Measurements from ENCODE around the gene KRTAP10-12.
A peak's percentile ranks its signal among the peaks of the same experiment; 100 is the strongest.
"Not testable (repeated sequence)": the region's sequence is repeated elsewhere in the genome, so short reads cannot be mapped to it uniquely, and the experiment has no call there.

Gene KRTAP10-12

DNA sequence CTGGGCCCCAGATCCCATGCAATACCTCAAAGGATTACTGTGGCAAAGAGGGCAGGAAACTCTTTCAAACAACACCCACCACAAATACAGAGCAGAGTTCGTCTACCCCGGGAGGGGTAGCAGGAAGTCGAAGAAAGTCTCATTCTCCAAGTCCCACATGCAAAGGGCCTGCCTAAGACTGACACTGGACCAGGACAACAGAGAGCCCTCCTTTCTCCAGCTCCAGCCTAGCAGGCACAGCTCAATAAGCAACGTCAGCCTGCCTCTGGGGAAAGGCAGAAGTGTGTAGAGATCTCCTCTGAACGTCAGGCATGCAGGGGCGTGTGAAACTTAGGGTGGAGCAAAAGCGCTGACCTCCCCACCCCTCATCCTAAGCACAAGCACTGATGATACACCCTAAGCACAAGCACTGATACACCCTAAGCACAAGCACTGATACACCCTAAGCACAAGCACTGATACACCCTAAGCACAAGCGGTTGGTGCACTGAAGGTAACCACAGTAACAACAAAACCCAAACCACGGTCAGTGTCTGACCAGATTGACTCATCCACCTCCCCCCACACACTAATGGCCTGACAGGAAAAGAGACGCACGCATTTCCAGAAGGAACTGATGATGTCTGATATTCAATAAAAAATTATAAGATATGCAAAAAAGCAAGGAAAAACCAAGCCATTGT is 37.9 kb upstream of the KRTAP10-12 start:
- peak overlapping the region; percentile 99 for H3K27ac Mint-ChIP-seq
- H3K9me3 Mint-ChIP-seq: peaks cover 76% of the 10 kb centered on the region
- peaks cover 58% of the 10 kb centered on the region for H3K36me3 Mint-ChIP-seq (ENCODE audit: low read depth)
- peak overlapping the region; percentile 71 for H3K4me3 Mint-ChIP-seq
- H3K27me3 Mint-ChIP-seq (ENCODE audit: low read depth): peaks cover 25% of the 10 kb centered on the region
- H3K4me1 Mint-ChIP-seq (ENCODE audit: low read depth): peaks cover 53% of the 10 kb centered on the region

DNA sequence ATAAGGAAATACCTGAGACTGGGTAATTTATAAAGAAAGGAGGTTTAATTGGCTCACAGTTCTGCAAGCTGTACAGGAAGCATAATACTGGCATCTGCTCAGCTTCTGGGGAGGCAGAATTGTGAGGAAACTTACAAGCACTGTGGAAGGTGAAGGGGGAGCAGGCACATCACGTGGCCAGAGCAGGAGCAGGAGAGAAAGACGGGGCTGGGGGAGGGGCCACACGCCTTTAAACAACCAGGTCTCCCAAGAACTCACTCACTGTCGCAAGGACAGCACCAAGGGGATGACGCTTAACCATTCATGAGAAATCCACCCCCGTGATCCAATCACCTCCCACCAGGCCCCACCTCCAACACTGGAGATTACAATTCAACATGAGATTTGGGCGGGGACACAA is 35.4 kb upstream of the KRTAP10-12 start:
- not testable (repeated sequence) for H3K27ac Mint-ChIP-seq, H3K4me3 Mint-ChIP-seq
- H3K4me1 Mint-ChIP-seq (ENCODE audit: low read depth): peaks cover 39% of the 10 kb centered on the region
- peaks cover 28% of the 10 kb centered on the region for H3K27me3 Mint-ChIP-seq (ENCODE audit: low read depth)
- H3K36me3 Mint-ChIP-seq (ENCODE audit: low read depth): peaks cover 38% of the 10 kb centered on the region
- peaks cover 65% of the 10 kb centered on the region for H3K9me3 Mint-ChIP-seq

DNA sequence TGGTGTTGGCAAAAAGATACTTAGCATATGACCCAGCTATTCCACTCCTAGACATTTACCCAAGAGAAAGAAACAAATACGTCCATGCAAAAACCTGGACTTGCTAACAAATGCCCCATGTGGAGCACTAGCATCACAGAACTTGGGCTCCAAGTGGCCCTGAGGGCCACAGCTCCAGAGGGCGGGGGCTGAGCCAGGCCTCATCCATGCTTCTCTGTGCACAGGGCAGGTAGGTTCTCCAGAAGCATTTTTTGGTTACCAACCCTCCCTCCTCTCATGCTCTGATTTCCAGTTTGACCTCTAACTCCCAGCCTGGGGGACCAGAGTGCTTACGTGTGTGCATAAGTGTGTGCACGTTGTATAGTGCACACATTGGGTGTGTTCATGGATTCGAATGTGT is 32.3 kb upstream of the KRTAP10-12 start:
- H3K4me3 Mint-ChIP-seq: no peak overlapping the region
- H3K27ac Mint-ChIP-seq: no peak overlapping the region
- H3K9me3 Mint-ChIP-seq: peaks cover 50% of the 10 kb centered on the region
- H3K4me1 Mint-ChIP-seq (ENCODE audit: low read depth): peaks cover 7% of the 10 kb centered on the region
- H3K27me3 Mint-ChIP-seq (ENCODE audit: low read depth): peaks cover 47% of the 10 kb centered on the region
- H3K36me3 Mint-ChIP-seq (ENCODE audit: low read depth): peaks cover 13% of the 10 kb centered on the region

DNA sequence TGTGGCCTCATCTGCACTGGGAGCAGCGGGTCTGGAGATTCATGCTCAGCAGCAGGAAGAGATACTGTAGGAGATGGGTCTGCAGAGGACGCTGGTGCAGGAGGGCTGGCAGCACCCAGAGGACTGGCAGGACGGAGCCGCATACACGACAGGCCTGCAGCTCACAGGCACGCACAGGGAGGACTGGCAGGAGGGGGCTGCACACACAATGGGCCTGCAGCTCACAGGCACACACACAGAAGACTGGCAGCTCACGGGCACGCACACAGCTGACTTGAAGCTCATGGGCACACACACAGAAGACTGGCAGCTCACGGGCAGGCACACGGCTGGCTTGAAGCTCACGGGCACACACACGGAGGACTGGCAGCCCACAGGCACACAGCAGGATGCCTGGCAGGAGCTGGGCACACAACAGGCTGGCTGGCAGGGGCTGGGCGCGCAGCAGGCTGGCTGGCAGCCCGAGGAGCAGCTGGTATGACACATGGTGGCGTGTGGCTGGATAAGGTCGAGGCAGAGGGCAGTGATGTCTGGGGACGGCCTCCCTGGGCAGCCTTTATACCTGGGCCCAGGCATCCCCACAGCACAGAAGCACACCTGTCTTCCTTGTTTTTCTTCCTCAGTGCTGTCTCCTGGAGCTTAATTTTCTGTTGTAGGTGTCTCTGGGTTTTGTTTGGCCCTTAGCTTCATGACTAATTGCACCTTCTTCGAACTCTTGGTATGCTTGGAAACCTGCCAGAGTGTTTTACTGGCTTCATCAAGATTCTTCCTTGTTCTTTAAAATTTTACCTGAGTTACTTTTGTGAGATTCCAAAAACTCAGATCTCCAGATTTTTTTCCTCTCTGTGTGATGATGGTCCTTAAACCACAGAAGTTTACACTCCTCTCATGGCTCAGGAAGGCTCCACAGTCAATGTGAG is 30.3 kb upstream of the KRTAP10-12 start, which contains the start of gene KRTAP12-2:
Gene KRTAP12-2 (minus strand): TSS at position 527 of the 920 bp plus-strand sequence. CDS start 41 bp downstream, at position 486.
- H3K4me1 Mint-ChIP-seq (ENCODE audit: low read depth): no peaks in the 10 kb centered on the region
- H3K27me3 Mint-ChIP-seq (ENCODE audit: low read depth): peaks cover 36% of the 10 kb centered on the region
- H3K36me3 Mint-ChIP-seq (ENCODE audit: low read depth): peaks cover 6% of the 10 kb centered on the region
- H3K9me3 Mint-ChIP-seq: peaks cover 53% of the 10 kb centered on the region
- no peak within 1 kb of the TSS for H3K27ac Mint-ChIP-seq
- no peak within 1 kb of the TSS for H3K4me3 Mint-ChIP-seq

DNA sequence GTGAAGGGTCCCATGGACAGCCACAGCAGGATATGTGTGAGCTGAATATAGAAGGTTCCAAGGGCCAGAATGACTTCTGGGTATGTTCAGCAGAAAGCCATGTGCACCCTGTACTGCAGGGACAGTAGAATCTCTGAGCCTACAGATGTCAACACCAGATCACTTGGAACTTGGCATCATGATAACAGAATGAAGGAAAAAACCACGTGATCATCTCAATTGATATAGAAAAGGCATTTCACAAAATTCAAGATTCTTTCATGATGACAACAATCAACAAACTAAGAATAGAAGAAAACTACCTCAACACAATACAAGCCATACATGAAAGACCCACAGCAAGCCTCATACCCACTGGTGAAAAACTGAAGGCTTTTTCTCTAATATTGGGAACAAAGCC is 29.4 kb upstream of the KRTAP10-12 start:
- Mint-ChIP-seq H3K36me3 (ENCODE audit: low read depth) (peaks cover 6% of the 10 kb centered on the region), H3K27me3 (ENCODE audit: low read depth) (peaks cover 28% of the 10 kb centered on the region), H3K9me3 (peaks cover 53% of the 10 kb centered on the region), H3K27ac (no peak overlapping the region), H3K4me3 (no peak overlapping the region), H3K4me1 (ENCODE audit: low read depth) (no peaks in the 10 kb centered on the region)

DNA sequence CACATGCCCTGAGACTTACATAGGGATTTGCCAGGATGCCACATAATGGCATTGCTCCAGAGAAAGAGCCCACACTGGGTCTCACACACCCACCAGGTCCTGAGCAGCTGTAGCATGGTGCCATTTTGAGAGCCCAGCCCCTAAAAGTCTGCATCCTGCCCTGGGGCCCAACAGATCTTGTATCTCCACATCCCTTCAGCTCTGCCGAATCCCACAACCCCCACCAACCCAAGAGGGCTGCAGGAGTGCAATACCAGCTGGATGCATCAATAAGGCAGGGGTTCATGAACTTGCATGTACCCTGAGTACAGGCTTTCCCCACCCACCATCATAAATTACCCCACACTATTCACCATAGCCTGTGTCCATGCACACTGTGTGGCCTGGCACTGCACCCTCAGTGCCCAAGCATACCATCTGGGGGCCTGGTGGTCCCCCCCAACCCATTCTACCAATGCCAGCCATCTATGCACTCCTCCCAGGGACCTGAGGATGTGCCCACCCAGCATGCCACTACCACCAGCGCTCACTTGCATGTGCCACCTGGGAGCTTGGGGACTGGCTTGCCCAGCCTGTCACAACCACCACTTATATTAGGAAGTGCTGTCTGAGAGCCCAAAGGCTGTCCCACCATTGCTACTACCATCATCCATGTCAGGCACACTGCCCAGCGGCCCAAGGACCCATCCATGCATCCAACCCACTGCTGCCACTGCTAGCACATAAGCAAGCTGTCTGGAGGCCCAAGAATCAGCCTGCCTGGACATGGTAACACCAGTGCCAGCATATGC is 26.1 kb upstream of the KRTAP10-12 start:
- H3K27ac Mint-ChIP-seq: no peak overlapping the region
- H3K36me3 Mint-ChIP-seq (ENCODE audit: low read depth): peaks cover 9% of the 10 kb centered on the region
- no peak overlapping the region for H3K4me3 Mint-ChIP-seq
- H3K4me1 Mint-ChIP-seq (ENCODE audit: low read depth): no peaks in the 10 kb centered on the region
- peaks cover 64% of the 10 kb centered on the region for H3K9me3 Mint-ChIP-seq
- peaks cover 34% of the 10 kb centered on the region for H3K27me3 Mint-ChIP-seq (ENCODE audit: low read depth)

DNA sequence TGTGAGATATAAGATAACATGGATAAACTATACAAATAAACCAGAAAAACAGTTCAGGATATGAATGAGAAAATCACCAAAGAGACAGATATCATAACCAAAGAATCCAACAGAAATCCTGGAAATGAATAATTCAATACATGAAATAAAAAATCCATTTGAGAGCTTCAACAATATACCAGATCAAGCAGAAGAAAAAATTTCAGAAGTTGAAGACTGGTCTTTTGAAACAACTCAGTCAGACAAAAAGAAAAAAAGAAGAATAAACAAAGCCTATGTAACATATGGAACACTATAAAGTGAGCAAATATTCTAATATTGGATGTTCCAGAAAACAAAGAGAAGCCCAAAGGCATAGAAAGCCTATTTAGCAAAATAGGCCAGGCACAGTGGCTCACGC is 25.1 kb upstream of the KRTAP10-12 start:
- H3K27ac Mint-ChIP-seq: no peak overlapping the region
- H3K4me1 Mint-ChIP-seq (ENCODE audit: low read depth): no peaks in the 10 kb centered on the region
- H3K4me3 Mint-ChIP-seq: no peak overlapping the region
- H3K36me3 Mint-ChIP-seq (ENCODE audit: low read depth): peaks cover 9% of the 10 kb centered on the region
- H3K27me3 Mint-ChIP-seq (ENCODE audit: low read depth): peaks cover 39% of the 10 kb centered on the region
- H3K9me3 Mint-ChIP-seq: peaks cover 67% of the 10 kb centered on the region

DNA sequence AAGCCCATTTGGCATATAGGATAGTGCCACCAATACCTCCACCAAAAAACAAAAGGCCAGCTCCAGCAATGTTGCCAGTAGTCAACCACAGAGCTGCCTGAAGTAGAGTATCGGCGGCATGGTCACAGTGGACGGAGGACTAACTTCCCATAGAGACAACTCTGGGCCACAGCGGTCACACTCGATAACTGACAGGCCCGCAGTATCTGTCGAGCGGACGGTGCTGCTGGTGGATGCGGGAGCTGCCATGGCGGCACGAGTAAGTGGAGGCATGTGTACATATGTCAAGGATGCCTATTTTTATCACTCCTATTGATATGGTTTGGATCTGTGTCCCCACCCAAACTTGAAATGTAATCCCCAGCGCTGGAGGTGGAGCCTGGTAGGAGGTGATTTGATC is 19.1 kb upstream of the KRTAP10-12 start:
- H3K4me3 Mint-ChIP-seq: no peak overlapping the region
- no peak overlapping the region for H3K27ac Mint-ChIP-seq

DNA sequence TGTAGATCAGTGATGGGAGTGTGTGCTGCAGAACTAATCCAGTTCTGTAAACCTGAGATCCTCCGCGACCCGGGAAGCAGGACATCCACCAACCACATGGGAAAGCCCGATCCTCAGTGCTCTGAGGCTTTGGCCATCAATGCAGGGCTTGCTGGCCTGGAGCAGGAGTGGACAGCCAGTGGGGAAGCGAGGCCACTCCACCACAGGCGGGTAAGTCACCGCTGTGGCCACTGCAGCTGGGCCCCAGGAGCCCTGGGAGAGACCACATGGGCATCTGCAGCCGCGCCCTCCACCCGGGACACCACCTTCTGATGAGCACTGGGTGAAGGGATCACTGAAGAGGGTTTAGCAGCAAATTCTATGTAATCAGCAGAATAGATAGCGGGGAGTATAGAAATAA is 15.8 kb upstream of the KRTAP10-12 start:
- H3K4me1 Mint-ChIP-seq (ENCODE audit: low read depth): peaks cover 8% of the 10 kb centered on the region
- no peaks in the 10 kb centered on the region for H3K9me3 Mint-ChIP-seq

More for the DNA sequence above, 19.1 kb upstream of the KRTAP10-12 start:
- Mint-ChIP-seq H3K9me3 (peaks cover 29% of the 10 kb centered on the region), H3K4me1 (ENCODE audit: low read depth) (no peaks in the 10 kb centered on the region), H3K27me3 (ENCODE audit: low read depth) (peaks cover 49% of the 10 kb centered on the region), H3K36me3 (ENCODE audit: low read depth) (peaks cover 3% of the 10 kb centered on the region)

DNA sequence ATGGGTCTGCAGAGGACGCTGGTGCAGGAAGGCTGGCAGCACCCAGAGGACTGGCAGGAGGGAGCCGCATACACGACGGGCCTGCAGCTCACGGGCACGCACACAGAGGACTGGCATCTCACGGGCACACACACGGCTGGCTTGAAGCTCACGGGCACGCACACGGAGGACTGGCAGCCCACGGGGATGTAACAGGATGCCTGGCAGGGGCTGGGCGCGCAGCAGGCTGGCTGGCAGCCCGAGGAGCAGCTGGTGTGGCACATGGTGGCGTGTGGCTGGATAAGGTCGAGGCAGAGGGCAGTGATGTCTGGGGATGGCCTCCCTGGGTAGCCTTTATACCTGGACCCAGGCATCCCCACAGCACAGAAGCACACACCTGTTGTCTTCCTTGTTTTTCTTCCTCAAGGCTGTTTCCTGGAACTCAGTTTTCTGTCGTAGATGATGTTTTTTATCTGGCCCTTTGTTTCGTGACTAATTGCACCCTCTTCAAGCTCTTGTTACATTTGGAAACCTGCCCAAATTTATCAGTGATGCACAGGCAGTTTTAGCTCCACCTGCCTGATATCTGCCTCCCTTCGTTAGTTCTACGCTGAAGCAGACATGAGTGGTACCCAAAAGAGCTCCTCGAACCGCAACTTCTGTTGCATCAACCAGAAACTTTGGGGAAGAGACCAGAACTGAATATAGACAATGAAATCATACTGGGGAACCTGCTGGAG is 15.0 kb upstream of the KRTAP10-12 start, which contains the start of gene KRTAP12-1:
Gene KRTAP12-1 (minus strand): TSS at position 303 of the 719 bp plus-strand sequence. CDS start 40 bp downstream, at position 263.
- Mint-ChIP-seq H3K27ac (no peak within 1 kb of the TSS), H3K36me3 (ENCODE audit: low read depth) (no peaks in the 10 kb centered on the region), H3K27me3 (ENCODE audit: low read depth) (peaks cover 33% of the 10 kb centered on the region)

More for the DNA sequence above, 15.8 kb upstream of the KRTAP10-12 start:
- Mint-ChIP-seq H3K36me3 (ENCODE audit: low read depth) (no peaks in the 10 kb centered on the region), H3K27me3 (ENCODE audit: low read depth) (peaks cover 38% of the 10 kb centered on the region), H3K4me3 (no peak overlapping the region), H3K27ac (no peak overlapping the region)

DNA sequence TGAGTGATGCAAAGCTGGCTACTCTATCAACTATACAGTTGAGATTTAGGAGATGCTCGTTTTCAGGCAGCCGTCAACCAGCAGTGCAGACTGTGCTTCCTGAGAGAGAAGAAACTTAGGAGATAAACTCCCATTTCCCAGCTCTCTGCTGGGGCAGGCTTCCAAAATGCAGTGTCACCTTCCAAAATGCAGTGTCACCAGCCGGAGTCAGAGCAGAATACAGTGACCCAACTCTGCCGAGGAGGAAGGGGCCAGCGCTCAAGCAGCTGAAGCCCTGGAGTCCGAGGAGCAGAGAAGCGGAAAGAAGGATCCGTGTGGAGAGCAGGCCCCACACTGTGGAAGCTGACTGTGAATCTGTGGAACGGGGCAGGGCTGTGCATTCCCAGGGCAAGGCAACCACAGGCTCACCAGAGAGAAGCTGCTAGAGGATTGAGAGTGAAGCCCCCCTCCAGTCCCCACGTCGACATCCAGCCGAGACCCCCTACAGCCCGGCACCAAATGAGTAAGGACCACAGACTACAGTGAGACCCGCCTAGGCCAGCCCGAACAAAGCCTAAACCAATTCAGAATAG is 14.3 kb upstream of the KRTAP10-12 start:
- no peak overlapping the region for H3K4me3 Mint-ChIP-seq
- peaks cover 14% of the 10 kb centered on the region for H3K4me1 Mint-ChIP-seq (ENCODE audit: low read depth)
- H3K27ac Mint-ChIP-seq: no peak overlapping the region
- no peaks in the 10 kb centered on the region for H3K36me3 Mint-ChIP-seq (ENCODE audit: low read depth)
- H3K27me3 Mint-ChIP-seq (ENCODE audit: low read depth): peaks cover 35% of the 10 kb centered on the region
- no peaks in the 10 kb centered on the region for H3K9me3 Mint-ChIP-seq

More for the DNA sequence above, 15.0 kb upstream of the KRTAP10-12 start, which contains the start of gene KRTAP12-1:
- Mint-ChIP-seq H3K4me1 (ENCODE audit: low read depth) (peaks cover 14% of the 10 kb centered on the region), H3K9me3 (no peaks in the 10 kb centered on the region), H3K4me3 (no peak within 1 kb of the TSS)

DNA sequence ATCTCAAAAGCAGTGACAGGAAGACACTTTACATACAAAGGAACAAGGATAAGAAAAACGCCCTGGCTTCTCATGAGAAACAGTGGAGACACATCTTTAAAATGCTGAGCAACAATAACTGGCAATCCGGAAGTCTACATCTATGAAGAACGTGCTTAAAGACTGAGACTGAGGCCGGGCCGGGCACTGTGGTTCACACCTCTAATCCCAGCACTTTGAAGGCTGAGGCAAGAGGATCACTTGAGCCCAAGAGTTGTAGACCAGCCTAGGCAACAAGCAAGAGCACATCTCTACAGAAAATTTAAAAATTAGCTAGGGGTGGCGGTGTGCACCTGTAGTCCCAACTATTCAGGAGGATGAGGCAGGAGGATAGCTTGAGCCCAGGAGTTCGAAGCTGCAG is 12.9 kb upstream of the KRTAP10-12 start:
- H3K27me3 Mint-ChIP-seq (ENCODE audit: low read depth): peaks cover 35% of the 10 kb centered on the region
- H3K4me3 Mint-ChIP-seq: no peak overlapping the region
- no peaks in the 10 kb centered on the region for H3K36me3 Mint-ChIP-seq (ENCODE audit: low read depth)
- peaks cover 14% of the 10 kb centered on the region for H3K4me1 Mint-ChIP-seq (ENCODE audit: low read depth)
- H3K27ac Mint-ChIP-seq: no peak overlapping the region
- no peaks in the 10 kb centered on the region for H3K9me3 Mint-ChIP-seq

DNA sequence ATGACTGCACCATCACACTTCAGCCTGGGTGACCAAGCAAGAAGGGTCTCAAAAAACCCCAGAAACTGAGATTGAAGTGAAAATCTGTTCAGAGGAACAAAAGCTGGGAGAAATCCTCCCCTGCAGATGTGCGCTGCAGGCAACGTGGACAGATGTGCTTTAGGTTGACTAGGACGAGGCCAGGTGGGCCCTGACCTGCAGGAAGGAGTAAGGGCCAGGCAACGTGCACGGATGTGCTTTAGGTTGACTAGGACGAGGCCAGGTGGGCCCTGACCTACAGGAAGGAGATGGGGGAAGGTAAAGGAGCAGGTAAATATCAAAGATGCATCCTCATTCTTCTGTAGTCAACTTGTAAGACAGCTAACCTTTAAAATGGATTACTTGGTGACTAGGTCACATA is 12.5 kb upstream of the KRTAP10-12 start:
- H3K4me3 Mint-ChIP-seq: no peak overlapping the region
- no peaks in the 10 kb centered on the region for H3K9me3 Mint-ChIP-seq
- peaks cover 14% of the 10 kb centered on the region for H3K4me1 Mint-ChIP-seq (ENCODE audit: low read depth)
- H3K27me3 Mint-ChIP-seq (ENCODE audit: low read depth): peaks cover 32% of the 10 kb centered on the region
- no peaks in the 10 kb centered on the region for H3K36me3 Mint-ChIP-seq (ENCODE audit: low read depth)
- H3K27ac Mint-ChIP-seq: no peak overlapping the region
